ENCODE measurements around the gene CDH13.
"Not testable (repeated sequence)": the region's sequence is repeated elsewhere in the genome, so short reads cannot be mapped to it uniquely, and the experiment has no call there.

The CDH13 gene

DNA sequence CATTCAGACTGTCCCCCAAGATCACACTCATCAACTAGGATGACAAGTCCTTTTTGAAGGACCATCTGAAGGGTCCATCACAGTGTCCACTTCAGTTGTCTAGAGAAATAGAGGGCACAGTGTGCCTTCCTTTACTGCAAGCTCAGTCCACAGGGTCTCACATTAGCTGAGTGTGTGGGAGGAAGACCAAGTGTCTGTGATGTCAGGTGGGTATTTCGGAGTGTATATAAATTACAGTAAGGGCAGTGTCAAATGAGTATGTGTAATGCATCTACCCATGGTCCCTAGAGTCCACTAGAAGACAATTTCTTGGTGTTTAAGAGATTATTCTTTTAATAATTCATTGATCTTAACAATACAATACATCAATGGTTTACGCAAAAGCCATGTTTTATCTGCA is 272.2 kb downstream of the CDH13 start:
- DNase-seq, result no peak

DNA sequence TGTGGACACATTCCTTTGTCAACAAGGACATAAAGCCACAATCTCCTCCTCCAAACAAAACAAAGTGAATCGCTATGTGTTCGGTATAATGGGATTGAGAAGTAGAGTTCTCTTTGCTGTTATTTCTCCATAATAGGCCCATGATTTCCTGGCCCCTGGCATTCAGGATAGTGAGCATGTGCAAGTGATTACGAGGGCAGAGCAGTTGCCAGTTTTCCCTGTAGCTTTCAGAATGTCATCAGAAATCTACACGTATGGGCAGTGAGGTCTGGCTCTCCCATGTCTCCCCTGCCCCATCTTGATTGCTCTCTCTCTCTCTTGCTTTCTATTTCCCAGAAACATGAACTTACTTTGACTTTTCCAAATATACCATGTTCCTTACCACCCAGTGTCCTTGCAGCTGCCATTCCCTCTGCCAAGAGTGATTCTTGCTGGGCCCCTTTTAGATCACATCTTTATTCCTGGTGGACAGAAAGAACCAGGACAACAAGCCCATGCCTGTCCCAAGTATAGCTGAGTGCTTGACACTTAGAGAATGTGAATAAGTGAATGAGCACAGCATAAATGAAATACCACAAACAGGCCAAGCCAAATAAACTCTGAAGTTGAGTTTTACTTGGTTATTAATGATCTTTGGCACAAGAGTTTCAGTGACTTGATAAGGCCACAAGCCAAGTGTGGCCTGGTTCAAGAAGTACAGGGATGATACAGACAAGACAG is 273.1 kb downstream of the CDH13 start:
- no peak for DNase-seq

- no peak for DNase-seq
These were observed 273.8 kb downstream of the CDH13 start for GRCh38 chr16:82900559-82900958.

GRCh38 chr16:82911925-82912324 is 285.2 kb downstream of the CDH13 start:
- no peak for DNase-seq

GRCh38 chr16:82915139-82915824 is 288.5 kb downstream of the CDH13 start:
- no peak for DNase-seq

GRCh38 chr16:82917886-82918595 is 291.3 kb downstream of the CDH13 start:
- no peak for DNase-seq

DNA sequence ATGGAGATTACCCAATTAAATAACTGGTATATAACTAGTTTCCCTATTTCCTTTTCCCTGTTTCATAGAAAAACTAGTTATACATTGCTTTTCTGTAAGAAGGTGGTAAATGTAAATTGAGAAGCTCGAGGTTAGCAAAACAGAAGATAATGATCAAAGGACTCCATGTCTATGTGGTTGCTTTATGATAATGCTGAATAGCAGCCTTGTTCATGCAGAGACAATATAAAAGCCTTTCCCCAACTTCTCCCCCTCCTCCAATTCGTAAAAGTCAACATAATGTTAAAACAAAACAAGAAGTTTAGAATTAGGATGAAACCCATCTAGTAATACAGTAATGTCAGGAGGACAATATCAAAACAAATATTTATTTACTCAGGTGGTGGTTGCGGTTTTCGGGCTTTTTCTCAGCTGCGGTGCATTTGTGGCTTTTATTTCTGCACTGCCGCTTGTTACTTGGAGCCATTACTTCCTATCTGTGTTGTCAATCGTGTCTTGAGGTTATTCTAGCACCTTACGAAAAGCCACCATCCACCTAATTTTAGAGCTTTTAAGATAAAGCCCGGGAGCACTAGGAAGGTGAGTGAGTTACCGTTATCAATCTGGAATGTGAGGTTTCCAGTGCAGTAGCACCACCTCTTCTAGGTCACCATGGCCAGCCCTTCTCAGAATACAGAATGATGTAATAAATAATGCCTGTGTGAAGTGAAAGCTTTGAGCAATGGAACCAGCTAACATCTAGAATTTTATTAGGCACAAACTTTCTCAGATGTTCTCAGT is 297.5 kb downstream of the CDH13 start:
- DNase-seq, result no peak

DNA sequence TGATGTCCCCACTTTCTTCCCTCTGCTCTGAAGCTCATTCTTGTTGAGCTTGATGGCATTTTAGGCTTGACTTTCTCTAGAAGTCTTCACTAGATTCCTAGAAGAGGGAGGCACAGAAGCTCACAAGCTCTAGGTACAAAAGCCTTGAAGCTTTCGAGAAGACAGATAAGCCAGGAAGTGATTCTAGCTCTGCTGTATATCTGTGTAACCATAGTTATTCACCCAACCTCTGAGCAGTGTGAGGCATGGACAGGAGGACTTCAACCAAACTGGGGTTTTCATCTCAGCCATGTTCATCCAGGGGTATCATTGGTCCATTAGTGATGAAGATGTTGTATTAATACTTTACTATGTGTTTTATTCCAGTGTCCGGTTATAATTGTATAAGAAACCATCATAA is 299.7 kb downstream of the CDH13 start:
- no peak for DNase-seq

DNA sequence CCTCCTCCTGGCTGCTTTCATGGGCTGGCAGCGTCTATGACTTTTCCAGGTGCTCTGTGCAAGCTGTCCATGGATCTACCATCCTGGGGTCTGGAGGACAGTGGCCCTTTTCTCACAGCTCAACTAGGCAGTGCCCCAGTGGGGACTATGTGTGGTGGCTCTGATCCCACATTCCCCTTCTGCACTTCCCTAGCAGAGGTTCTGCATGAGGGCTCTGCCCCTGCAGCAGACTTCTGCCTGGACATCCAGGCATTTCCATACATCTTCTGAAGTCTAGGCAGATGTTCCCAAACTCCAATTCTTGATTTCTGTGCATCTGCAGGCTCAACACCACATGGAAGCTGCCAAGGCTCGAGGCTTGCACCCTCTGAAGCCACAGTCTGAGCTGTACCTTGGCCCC is 307.2 kb downstream of the CDH13 start:
- DNase-seq, result not testable (repeated sequence)

DNA sequence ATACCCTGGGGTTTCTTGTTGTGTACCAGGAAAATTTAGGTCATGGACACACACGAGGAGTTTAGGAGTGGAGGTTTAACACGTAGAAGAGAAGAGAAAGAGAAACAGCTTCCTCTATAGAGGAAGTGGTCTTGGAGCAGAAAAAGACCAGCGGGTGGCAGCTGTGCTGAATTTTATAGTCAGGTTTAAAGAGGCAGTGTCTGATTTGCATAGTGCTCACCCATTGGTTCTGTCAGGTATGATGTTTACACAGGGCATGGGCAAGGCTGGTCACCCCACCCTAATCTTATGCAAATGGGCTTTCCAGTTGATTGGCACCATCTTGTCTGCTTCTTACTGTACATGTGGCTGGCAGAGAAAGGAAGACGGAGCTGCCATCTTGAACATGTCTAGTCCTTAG is 309.0 kb downstream of the CDH13 start:
- no peak for DNase-seq

DNA sequence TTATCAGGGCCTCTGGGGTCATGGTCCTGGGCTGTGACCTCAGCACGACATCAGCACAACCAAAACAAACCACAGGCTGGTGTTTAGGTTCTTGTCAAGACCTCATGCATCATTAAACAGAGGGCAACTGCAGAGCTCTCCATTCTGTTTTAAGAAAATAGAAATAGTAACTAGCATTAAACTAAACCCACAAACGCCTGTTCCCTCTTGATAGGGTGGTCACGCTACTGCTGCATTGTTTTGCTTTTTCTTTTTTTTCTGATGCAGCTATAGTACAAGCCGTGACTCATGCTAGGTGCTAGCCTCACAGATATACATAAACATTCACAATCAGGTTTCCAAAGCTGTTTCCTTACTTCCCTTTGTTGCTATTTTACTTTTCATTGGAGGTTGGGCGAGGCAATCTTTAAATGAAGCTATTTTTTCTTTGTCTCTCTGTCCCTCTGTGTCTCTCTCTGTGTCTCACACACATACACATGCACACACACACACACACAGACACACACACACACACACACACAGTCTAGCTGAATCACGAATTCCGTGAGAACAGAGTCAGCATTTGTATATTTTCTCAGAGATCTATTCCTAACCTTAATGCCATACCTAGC is 310.3 kb downstream of the CDH13 start:
- no peak for DNase-seq

DNA sequence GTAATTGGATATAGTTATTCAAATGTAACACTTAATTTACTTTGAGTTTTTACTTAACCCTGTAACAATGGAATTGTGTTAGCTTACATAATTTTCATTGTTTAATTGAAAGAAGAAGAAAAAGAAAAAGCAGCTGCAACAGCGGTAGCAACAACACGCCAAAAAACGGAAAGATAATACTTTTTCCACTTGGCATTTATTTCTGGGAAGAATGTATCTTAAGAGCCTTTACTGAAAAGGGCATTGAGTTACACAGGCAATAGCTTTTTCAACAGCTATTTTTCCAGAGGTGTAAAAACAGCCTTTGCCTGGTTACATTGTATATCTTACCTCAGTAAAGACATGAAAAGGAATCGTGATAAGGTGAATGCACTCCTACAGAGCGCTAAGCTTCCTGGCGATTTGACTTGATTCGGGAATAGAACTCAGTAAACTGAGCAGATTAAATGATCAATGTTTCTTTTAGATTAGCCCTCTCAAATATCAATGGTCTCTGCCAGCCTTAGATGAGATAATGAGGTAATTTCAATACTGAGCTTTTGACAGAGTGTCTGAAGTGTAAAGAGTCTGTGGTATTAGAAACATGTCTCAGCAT is 311.3 kb downstream of the CDH13 start:
- DNase-seq, result no peak

DNA sequence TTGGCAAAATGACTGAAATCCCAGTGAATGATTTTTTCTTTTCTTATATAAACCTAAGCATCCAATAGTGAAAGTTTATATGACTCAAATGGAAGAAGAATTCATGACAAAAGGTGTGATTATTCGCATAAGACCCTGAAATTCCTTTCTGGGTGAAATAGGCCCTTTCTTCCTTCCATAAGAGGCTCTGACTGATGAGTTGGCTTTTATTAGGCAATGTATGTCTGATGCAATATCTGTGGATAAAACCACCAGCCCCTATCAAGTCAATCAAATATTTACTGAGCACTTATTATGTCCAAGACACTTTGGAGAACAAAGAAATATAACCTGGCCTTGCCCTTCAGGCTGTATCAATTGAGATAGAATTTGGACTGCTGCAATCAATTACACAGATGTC is 316.6 kb downstream of the CDH13 start:
- no peak for DNase-seq

DNA sequence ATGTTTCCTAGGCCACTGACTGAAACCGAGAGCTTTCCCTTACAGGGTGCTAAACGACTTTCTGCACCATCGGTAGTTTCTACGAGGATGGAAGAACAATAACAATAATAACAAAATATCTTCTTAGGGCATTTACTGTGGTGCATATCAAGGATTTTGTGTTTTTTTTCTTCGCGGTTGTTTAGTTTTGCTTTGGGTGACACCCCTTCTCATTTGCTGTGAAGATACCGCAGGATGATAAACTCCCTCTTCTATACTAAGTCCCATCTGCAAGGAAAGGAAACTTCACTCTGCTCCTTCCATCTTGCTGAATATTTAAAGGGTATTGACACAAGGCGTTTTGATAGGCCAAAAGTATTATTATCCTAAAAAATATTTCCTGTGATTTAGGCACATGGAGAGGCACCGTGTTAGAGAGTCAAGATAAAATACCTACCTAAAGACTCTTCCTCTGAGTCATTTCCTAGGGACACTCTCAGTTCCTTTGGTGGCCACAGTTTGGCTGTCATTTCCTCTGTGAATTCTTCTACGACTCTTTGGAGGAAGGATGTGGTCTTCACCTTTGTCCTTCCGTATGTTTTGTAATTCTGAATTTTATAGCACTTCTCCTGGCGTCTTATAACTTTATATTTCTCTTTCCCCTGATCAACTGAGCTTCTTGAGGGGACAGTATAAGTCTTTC is 318.8 kb downstream of the CDH13 start:
- DNase-seq, result no peak

GRCh38 chr16:82947698-82948097 is 320.9 kb downstream of the CDH13 start:
- no peak for DNase-seq

DNA sequence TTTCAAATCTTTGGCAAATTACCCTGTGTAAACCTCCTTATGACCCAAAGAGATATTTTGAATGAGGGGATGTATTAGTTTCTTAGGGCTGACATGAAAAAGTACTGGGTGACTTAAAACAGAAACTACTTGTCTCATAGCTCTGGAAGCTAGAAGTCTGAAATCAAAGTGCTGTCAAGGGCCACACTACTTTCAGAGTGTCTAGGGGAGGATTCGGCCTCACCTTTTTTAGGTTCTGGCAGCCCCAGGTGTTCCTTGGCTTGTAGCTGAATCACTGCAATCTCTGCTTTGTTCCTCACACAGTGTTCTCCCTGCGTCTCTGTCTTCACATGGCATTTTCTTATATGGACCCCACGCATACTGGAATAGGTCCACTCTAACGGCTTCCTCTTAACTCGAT is 322.2 kb downstream of the CDH13 start:
- DNase-seq, result no peak

DNA sequence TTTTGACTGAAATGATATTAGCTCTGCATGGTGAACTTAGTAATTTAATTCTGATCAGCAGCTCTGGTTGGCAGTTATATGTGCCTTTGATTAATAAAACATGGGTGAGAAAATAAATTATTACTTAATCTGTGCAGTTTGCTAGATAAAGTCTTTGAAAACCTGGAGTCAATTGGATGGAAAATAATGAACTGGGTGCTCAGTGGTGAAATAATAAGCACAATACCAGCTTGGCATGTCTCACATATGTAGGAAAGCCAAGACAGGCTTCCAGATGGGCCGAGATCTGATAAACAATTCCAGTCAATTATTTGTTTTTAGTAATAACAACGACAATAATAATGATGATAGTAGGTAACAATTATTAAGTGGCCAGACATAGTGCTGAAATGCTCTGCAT is 326.7 kb downstream of the CDH13 start:
- DNase-seq, result no peak

- no peak for DNase-seq
These were observed 327.6 kb downstream of the CDH13 start for GRCh38 chr16:82954224-82954929.

GRCh38 chr16:82955741-82956348 is 329.1 kb downstream of the CDH13 start:
- no peak for DNase-seq

- no peak for DNase-seq
These were observed 330.4 kb downstream of the CDH13 start for GRCh38 chr16:82957212-82957611.

- no peak for DNase-seq
These were observed 334.1 kb downstream of the CDH13 start for GRCh38 chr16:82960918-82961317.
